ENCODE measurements around the gene NFIA. TPM values are rescaled to one million over a fixed set of nuclear protein-coding genes. Genes with fewer than 3 reads are reported as not detected.

NFIA gene
- total and polyA plus RNA-seq, 12 donors: 11.2 to 117 (median 92.5) TPM

DNA sequence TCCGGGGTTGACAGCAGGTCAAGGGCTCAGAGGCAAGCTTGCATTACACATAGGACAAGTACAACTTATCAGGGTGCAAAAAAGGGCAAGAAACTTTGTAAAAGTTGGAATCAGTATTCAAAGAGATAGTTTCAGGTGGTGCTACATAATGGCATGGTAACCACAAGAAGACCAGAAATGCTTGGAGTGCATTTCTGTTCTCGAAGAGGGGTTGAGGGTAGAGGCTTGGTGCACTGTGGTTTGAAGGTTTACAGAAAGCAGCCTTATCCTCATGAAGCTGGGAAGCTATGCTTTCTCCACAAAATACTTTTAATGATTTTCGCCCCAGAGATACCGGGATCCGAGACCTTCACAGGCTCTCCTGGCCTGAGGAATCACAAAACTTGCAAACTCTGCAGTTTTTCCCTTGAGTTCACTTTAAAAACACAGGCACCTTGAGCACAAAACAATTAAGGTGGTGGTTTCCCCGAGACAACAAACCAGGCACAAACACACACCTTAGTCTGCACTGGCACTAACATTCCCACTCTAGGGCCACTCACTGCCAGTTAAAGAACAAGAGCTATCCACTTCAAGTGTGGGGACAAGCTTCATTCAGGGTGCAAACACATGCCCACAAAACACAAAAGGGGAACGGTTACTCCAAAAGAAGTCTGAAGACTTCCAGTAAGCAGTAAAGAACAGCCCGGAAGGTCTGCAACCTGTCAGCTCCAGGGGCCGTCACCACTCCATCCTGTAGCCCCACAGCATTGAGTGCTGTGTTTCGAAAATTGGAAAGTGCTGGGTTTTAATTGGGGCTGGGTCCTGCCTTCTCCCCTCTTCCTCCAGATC lies 29.8 kb upstream of the NFIA start:
- WGBS, 2 donors: 52% methylated on average over 10 of the region's 10 CpGs
- Histone ChIP-seq H3K36me3 (no peaks in the 10 kb centered on the region), H3K4me3 (peak overlapping the region in 8 of 10 donors; percentile 37 to 91 (median 72)), H3K4me1 (peaks cover 8 to 67% (median 55%) of the 10 kb centered on the region in 9 donors), H3K27ac (peak overlapping the region; percentile 92 to 100 (median 98)), H3K27me3 (peaks cover 0 to 40% (median 0%) of the 10 kb centered on the region in 7 donors), H3K9me3 (no peaks in the 10 kb centered on the region)
- intact Hi-C loops (cut with DNase I): loop anchor here in 9 of 10 donors (2.0 to 10.0 kb wide), 19 partner anchors 35 to 800 kb away; no protein-coding TSS in a partner anchor
- DNase-seq (no peak), ATAC-seq (no peak)
- TF ChIP-seq, protein P1, sequence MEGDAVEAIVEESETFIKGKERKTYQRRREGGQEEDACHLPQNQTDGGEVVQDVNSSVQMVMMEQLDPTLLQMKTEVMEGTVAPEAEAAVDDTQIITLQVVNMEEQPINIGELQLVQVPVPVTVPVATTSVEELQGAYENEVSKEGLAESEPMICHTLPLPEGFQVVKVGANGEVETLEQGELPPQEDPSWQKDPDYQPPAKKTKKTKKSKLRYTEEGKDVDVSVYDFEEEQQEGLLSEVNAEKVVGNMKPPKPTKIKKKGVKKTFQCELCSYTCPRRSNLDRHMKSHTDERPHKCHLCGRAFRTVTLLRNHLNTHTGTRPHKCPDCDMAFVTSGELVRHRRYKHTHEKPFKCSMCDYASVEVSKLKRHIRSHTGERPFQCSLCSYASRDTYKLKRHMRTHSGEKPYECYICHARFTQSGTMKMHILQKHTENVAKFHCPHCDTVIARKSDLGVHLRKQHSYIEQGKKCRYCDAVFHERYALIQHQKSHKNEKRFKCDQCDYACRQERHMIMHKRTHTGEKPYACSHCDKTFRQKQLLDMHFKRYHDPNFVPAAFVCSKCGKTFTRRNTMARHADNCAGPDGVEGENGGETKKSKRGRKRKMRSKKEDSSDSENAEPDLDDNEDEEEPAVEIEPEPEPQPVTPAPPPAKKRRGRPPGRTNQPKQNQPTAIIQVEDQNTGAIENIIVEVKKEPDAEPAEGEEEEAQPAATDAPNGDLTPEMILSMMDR (IDR thresholded peaks at IDR 0.05): no peak

DNA sequence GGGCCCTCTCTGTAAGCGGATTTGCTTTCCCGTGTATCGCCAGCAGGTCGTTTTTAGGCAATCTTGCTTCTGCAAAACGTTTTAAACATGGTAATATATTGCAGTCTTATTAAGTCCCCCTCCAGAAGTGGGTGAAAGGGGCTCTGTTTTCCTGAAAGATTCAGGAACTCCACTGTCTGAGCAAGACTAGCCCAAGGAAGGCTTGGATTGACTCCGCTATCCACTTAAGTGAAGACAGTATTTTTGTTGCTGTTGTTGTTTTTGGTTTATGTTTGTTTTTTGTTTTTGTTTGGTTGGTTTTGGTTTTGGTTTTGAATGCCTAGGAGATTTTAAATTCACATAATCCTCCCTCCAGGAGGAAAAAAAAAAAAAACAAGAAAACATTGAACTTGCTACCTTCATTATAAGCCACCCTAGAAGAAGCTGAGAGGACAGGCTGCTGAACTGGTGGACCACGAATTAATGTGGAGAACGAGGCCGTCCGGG lies 29.1 kb upstream of the NFIA start:
- Histone ChIP-seq H3K9me3 (no peaks in the 10 kb centered on the region), H3K27me3 (peaks cover 0 to 40% (median 0%) of the 10 kb centered on the region in 7 donors), H3K4me1 (peaks cover 8 to 69% (median 55%) of the 10 kb centered on the region in 9 donors), H3K27ac (peak overlapping the region; percentile 92 to 100 (median 98)), H3K4me3 (peak overlapping the region in 9 of 10 donors; percentile 37 to 73 (median 56)), H3K36me3 (no peaks in the 10 kb centered on the region)
- intact Hi-C loops (cut with DNase I): loop anchor here in 9 of 10 donors (2.0 to 10.0 kb wide), 19 partner anchors 34 to 799 kb away; no protein-coding TSS in a partner anchor
- ATAC-seq (no peak), DNase-seq (no peak)
- 30 to 33% methylated on average over 10 of the region's 10 CpGs for WGBS, 2 donors
- TF ChIP-seq, protein P1 (IDR thresholded peaks at IDR 0.05): no peak

DNA sequence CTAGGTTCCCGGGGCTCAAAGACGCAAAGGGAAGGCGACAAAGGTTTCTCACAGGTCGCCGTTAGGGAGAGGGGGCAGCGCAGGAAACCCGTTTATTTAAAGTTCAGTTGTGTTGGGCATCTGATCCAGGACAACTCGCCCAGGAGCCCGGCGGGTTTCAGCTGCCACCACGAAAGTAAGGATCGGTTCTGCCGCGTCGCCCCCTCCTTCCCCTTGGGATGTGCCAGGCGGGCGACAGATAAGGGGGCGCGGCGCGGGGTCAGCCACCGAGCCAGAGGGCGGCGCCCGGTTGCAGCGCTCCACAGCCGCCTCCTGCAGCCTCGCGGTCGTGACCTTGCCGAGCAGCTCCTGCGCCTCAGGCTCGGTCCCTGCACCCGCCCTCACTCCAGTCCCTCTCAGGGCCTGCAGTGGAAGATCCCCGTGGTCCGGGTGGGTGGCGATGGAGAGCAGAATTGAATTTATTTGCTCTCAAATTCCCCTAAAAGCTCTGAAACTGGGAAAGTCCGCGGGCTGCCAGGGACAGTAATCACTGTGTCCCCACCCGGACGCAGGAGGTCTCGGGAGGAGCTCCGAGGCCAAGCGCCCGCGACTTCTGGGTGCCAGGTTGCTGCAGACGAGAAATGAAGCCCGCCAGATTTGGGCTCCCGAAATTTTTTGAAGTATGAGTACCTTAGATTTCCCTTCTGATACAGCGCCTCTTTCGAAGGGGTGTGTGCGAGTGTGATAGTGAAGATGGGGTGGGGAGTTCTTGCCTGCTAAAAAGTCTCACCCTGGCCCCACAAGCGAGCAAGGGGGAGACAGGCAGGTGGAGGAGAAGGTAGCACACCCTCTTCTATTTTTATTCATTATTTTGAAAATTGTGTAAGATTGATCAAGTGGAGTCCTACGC lies 28.4 kb upstream of the NFIA start:
- intact Hi-C loops (cut with DNase I): loop anchor here in 9 of 10 donors (2.0 to 10.0 kb wide), 20 partner anchors 25 to 798 kb away; no protein-coding TSS in a partner anchor
- ATAC-seq: peak; percentile 10 to 53 (median 35)
- no peaks in the 10 kb centered on the region for H3K9me3 ChIP-seq

More for the DNA sequence above, 28.4 kb upstream of the NFIA start:
- peak; percentile 51 to 77 for DNase-seq
- H3K36me3 ChIP-seq: no peaks in the 10 kb centered on the region
- H3K27me3 ChIP-seq: peaks cover 0 to 40% (median 0%) of the 10 kb centered on the region in 7 donors
- H3K4me1 ChIP-seq: peaks cover 8 to 71% (median 54%) of the 10 kb centered on the region in 9 donors
- peak overlapping the region; percentile 92 to 100 (median 98) for H3K27ac ChIP-seq
- TF ChIP-seq, protein P1 (IDR thresholded peaks at IDR 0.05): peak in 4 of 9 donors; percentile 17 to 46 (median 43)
- H3K4me3 ChIP-seq: peak overlapping the region in 9 of 10 donors; percentile 37 to 73 (median 56)
- WGBS, 2 donors: 7 to 8% methylated on average over 54 of the region's 54 CpGs
